ENCODE results near the gene C15orf61.

DNA sequence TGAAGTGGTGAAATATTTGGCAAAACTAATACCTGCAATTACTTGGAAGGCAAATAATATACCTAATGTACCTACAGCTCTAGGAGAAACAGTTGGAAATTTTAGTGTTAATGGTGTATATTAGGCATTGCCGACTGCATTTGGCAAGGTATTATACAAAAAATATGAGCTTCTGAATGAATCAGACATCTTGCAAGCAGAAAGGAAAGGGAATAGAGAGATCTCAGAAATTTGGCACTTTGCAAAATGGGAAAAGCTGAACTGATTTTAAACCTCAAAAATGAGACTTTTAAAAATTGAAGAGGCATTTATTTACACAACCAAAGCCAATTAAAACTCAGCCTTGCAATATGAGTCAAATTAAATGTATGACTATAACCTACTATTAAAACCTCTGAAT lies 40.2 kb upstream of the C15orf61 start:
- TF ChIP-seq, protein P1, sequence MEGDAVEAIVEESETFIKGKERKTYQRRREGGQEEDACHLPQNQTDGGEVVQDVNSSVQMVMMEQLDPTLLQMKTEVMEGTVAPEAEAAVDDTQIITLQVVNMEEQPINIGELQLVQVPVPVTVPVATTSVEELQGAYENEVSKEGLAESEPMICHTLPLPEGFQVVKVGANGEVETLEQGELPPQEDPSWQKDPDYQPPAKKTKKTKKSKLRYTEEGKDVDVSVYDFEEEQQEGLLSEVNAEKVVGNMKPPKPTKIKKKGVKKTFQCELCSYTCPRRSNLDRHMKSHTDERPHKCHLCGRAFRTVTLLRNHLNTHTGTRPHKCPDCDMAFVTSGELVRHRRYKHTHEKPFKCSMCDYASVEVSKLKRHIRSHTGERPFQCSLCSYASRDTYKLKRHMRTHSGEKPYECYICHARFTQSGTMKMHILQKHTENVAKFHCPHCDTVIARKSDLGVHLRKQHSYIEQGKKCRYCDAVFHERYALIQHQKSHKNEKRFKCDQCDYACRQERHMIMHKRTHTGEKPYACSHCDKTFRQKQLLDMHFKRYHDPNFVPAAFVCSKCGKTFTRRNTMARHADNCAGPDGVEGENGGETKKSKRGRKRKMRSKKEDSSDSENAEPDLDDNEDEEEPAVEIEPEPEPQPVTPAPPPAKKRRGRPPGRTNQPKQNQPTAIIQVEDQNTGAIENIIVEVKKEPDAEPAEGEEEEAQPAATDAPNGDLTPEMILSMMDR (IDR thresholded peaks at IDR 0.05 in 4 of 5, conservative IDR thresholded peaks at IDR 0.05 in 1 of 5) = no peak
- no peak for TF ChIP-seq POLR2A (IDR thresholded peaks at IDR 0.05)
